CD4-positive, alpha-beta T cell treated with Interleukin-15 for 1 hour (primary cell): Measurements from ENCODE around the gene CXCL17.
"Not testable (repeated sequence)": the region's sequence is repeated elsewhere in the genome, so short reads cannot be mapped to it uniquely, and the experiment has no call there.

Source experiments
- DNase-seq: peaks from one replicate; pipeline ENCODE4 v3.0.0-alpha.2; 2020

Gene CXCL17

GRCh38 chr19:42465827-42466280, 23.1 kb upstream of the CXCL17 start:
- peak; percentile 54 for DNase-seq

- no peak for DNase-seq
Measured at GRCh38 chr19:42461700-42462324, 19.1 kb upstream of the CXCL17 start.

GRCh38 chr19:42461231-42461630, 18.5 kb upstream of the CXCL17 start:
- not testable (repeated sequence) for DNase-seq

GRCh38 chr19:42459926-42460325, 17.2 kb upstream of the CXCL17 start:
- DNase-seq = no peak

- no peak for DNase-seq
Measured at GRCh38 chr19:42455621-42456081, 12.9 kb upstream of the CXCL17 start.

GRCh38 chr19:42455086-42455485, 12.3 kb upstream of the CXCL17 start:
- DNase-seq = no peak

GRCh38 chr19:42452590-42452989, 9.8 kb upstream of the CXCL17 start:
- DNase-seq = no peak

GRCh38 chr19:42450314-42450934, 7.7 kb upstream of the CXCL17 start:
- peak; percentile 87 for DNase-seq

- not testable (repeated sequence) for DNase-seq
Measured at GRCh38 chr19:42448306-42448705, 5.6 kb upstream of the CXCL17 start.

- no peak for DNase-seq
Measured at GRCh38 chr19:42445948-42446347, 3.2 kb upstream of the CXCL17 start.

GRCh38 chr19:42443944-42444398, 1.2 kb upstream of the CXCL17 start:
- DNase-seq = no peak

- no peak for DNase-seq
Measured at GRCh38 chr19:42441049-42441445, 1.7 kb downstream of the CXCL17 start.

- peak; percentile 69 for DNase-seq
Measured at GRCh38 chr19:42440357-42441048, 2.2 kb downstream of the CXCL17 start.

- no peak for DNase-seq
Measured at GRCh38 chr19:42436006-42436405, 6.7 kb downstream of the CXCL17 start.

GRCh38 chr19:42435316-42435715, 7.4 kb downstream of the CXCL17 start:
- no peak for DNase-seq

- peak; percentile 58 for DNase-seq
Measured at GRCh38 chr19:42433503-42434260, 9.1 kb downstream of the CXCL17 start.

- DNase-seq = no peak
Measured at GRCh38 chr19:42431486-42431885, 11.3 kb downstream of the CXCL17 start.

- no peak for DNase-seq
Measured at GRCh38 chr19:42428676-42429075, 14.1 kb downstream of the CXCL17 start.

GRCh38 chr19:42427313-42427712, 15.4 kb downstream of the CXCL17 start, which contains the start of gene LIPE:
TSS of gene LIPE (minus strand) at chr19:42427388. CDS start at chr19:42427149, 239 bp downstream.
- DNase-seq = no peak

- no peak for DNase-seq
Measured at GRCh38 chr19:42426643-42427042, 16.1 kb downstream of the CXCL17 start.

- DNase-seq = no peak
Measured at GRCh38 chr19:42424712-42425131, 18.0 kb downstream of the CXCL17 start.

- DNase-seq = no peak
Measured at GRCh38 chr19:42424345-42424707, 18.4 kb downstream of the CXCL17 start.
